Upper lobe of left lung (tissue), 6 donors: Measurements from ENCODE around the gene REG1B. TPM values are rescaled to one million over a fixed set of nuclear protein-coding genes. Genes with fewer than 3 reads are reported as not detected.

Experiments used
- ATAC-seq, 2 donors: fragments of 200-7000 bp; cut with Tn5 transposase; one replicate each; pipeline ENCODE4 v1.9.1; 2022; ENCODE audit warnings: mild to moderate bottlenecking in 2 of 2, moderate library complexity in 2 of 2; ENCODE audit not compliant: low FRiP score in 2 of 2
- DNase-seq, 2 donors: peaks; one replicate each; pipeline ENCODE4 v3.0.0-alpha.2; 2019 to 2020
- H3K27ac ChIP-seq, 4 donors: fragments of 200-600 bp; sonication (generic); one replicate each; pipeline ENCODE4 v1.5.1; 2016 to 2019
- H3K27me3 ChIP-seq, 4 donors: fragments of 200-600 bp; sonication (generic); one replicate each; pipeline ENCODE4 v1.5.1; 2017 to 2019
- H3K36me3 ChIP-seq, 4 donors: fragments of 200-600 bp; sonication (generic); one replicate each; pipeline ENCODE4 v1.5.1; 2016 to 2019
- H3K4me1 ChIP-seq, 4 donors: fragments of 200-600 bp; sonication (generic); one replicate each; pipeline ENCODE4 v1.5.1; 2018 to 2019
- H3K4me3 ChIP-seq, 4 donors: fragments of 200-600 bp; sonication (generic); one replicate each; pipeline ENCODE4 v1.5.1; 2017 to 2019; ENCODE audit warnings: mild to moderate bottlenecking in 2 of 4, moderate library complexity in 1 of 4
- H3K9me3 ChIP-seq, 4 donors: fragments of 200-600 bp; sonication (generic); one replicate each; pipeline ENCODE4 v1.5.1; 2018 to 2019
- CTCF ChIP-seq, 6 experiments: fragments of 450-650 bp in 4 of 6; fragments of 200-600 bp in 2 of 6; sonication (generic) in 2 of 6; IDR thresholded peaks; one replicate each; pipeline ENCODE4 v1.5.1; 2016 to 2019; ENCODE audit warnings: antibody characterized with exemption in 6 of 6
- EP300 ChIP-seq, 4 donors: sonication (generic); formaldehyde crosslinking; IDR thresholded peaks; one replicate each; pipeline ENCODE4 v1.5.1; 2017; ENCODE audit warnings: antibody characterized with exemption in 4 of 4, control low read depth in 2 of 4
- POLR2A ChIP-seq, 4 donors: fragments of 450-650 bp; IDR thresholded peaks; one replicate each; pipeline ENCODE4 v1.5.1; 2016 to 2017; ENCODE audit warnings: antibody characterized with exemption in 4 of 4, mild to moderate bottlenecking in 2 of 4
- POLR2AphosphoS5 ChIP-seq, 2 donors: sonication (generic); formaldehyde crosslinking; IDR thresholded peaks; one replicate each; pipeline ENCODE4 v1.5.1; 2017; ENCODE audit warnings: antibody characterized with exemption in 2 of 2
- WGBS, 2 donors: methylation state at CpG; one replicate each; pipeline ENCODE4 v1.1.5; 2017 to 2018; 5-methylcytosine and 5-hydroxymethylcytosine counted together
- total RNA-seq, 6 donors: library from RNA; depleted of rRNA in 4 of 6; stranded (reverse); fragments of >200 nt in 4 of 6; gene quantifications; one replicate each; pipeline versions ENCODE4 v1.1.0 to v1.2.1, GENCODE V29; 2016 to 2021
- donor health status: DM: no; HTN: no; CAD: no; lungs with moderate emphysema.
- donor health status: DM: no; HTN: yes; CAD: no; lungs with severe emphysema.

REG1B gene
- total RNA-seq, 6 donors from 2014 or later, result 1.5 to 5.2 TPM; not detected in 4

GRCh38 chr2:79099140-79099686, 11.4 kb upstream of the REG1B start:
- H3K4me3 ChIP-seq, result no peak overlapping the region
- DNase-seq (no peak), ATAC-seq (no peak)

GRCh38 chr2:79097843-79098242, 10.1 kb upstream of the REG1B start:
- no peaks in the 10 kb centered on the region for H3K9me3 ChIP-seq
- H3K4me1 ChIP-seq, result no peaks in the 10 kb centered on the region
- H3K27me3 ChIP-seq, result no peaks in the 10 kb centered on the region
- no peak for TF ChIP-seq CTCF (IDR thresholded peaks at IDR 0.05)
- no peak for TF ChIP-seq POLR2A (IDR thresholded peaks at IDR 0.05)
- no peak for TF ChIP-seq POLR2AphosphoS5 (IDR thresholded peaks at IDR 0.05)
- TF ChIP-seq EP300 (IDR thresholded peaks at IDR 0.05), result no peak
- DNase-seq (no peak), ATAC-seq (no peak)
- H3K36me3 ChIP-seq, result no peaks in the 10 kb centered on the region
- H3K4me3 ChIP-seq, result no peak overlapping the region
- 89 to 91% methylated on average over 6 of the region's 6 CpGs for WGBS, 2 donors
- no peak overlapping the region for H3K27ac ChIP-seq

More at GRCh38 chr2:79099140-79099686, 11.4 kb upstream of the REG1B start:
- no peak for TF ChIP-seq POLR2A (IDR thresholded peaks at IDR 0.05)
- no peak for TF ChIP-seq CTCF (IDR thresholded peaks at IDR 0.05)
- TF ChIP-seq EP300 (IDR thresholded peaks at IDR 0.05), result no peak
- TF ChIP-seq POLR2AphosphoS5 (IDR thresholded peaks at IDR 0.05), result no peak
- no peaks in the 10 kb centered on the region for H3K36me3 ChIP-seq
- WGBS, 2 donors, result 61% methylated on average over 6 to 7 of the region's 7 CpGs
- no peak overlapping the region for H3K27ac ChIP-seq
- H3K27me3 ChIP-seq, result no peaks in the 10 kb centered on the region
- H3K4me1 ChIP-seq, result no peaks in the 10 kb centered on the region
- no peaks in the 10 kb centered on the region for H3K9me3 ChIP-seq

- Histone ChIP-seq H3K27ac (no peak overlapping the region), H3K4me1 (no peaks in the 10 kb centered on the region), H3K4me3 (no peak overlapping the region), H3K9me3 (no peaks in the 10 kb centered on the region), H3K27me3 (no peaks in the 10 kb centered on the region), H3K36me3 (no peaks in the 10 kb centered on the region)
- ATAC-seq (no peak), DNase-seq (no peak)
- no peak for TF ChIP-seq POLR2A (IDR thresholded peaks at IDR 0.05)
- TF ChIP-seq POLR2AphosphoS5 (IDR thresholded peaks at IDR 0.05), result no peak
- no peak for TF ChIP-seq EP300 (IDR thresholded peaks at IDR 0.05)
- no peak for TF ChIP-seq CTCF (IDR thresholded peaks at IDR 0.05)
- WGBS, 2 donors, result 84 to 94% methylated on average over 4 of the region's 4 CpGs
Measured at GRCh38 chr2:79090693-79091092, 2.9 kb upstream of the REG1B start.

GRCh38 chr2:79086255-79086654, 1.5 kb downstream of the REG1B start:
- ATAC-seq, result no peak
- TF ChIP-seq POLR2AphosphoS5 (IDR thresholded peaks at IDR 0.05) (no peak), POLR2A (IDR thresholded peaks at IDR 0.05) (no peak), EP300 (IDR thresholded peaks at IDR 0.05) (no peak), CTCF (IDR thresholded peaks at IDR 0.05) (no peak)
- Histone ChIP-seq H3K27me3 (no peaks in the 10 kb centered on the region), H3K36me3 (no peaks in the 10 kb centered on the region), H3K9me3 (no peaks in the 10 kb centered on the region), H3K4me3 (no peak overlapping the region), H3K4me1 (no peaks in the 10 kb centered on the region), H3K27ac (no peak overlapping the region)
- no peak for DNase-seq
- 49 to 54% methylated on average over 4 of the region's 4 CpGs for WGBS, 2 donors

- Histone ChIP-seq H3K36me3 (no peaks in the 10 kb centered on the region), H3K4me3 (no peak overlapping the region), H3K4me1 (no peaks in the 10 kb centered on the region), H3K9me3 (no peaks in the 10 kb centered on the region), H3K27ac (no peak overlapping the region), H3K27me3 (no peaks in the 10 kb centered on the region)
- TF ChIP-seq CTCF (IDR thresholded peaks at IDR 0.05), result no peak
- TF ChIP-seq EP300 (IDR thresholded peaks at IDR 0.05), result no peak
- TF ChIP-seq POLR2AphosphoS5 (IDR thresholded peaks at IDR 0.05), result no peak
- TF ChIP-seq POLR2A (IDR thresholded peaks at IDR 0.05), result no peak
- DNase-seq (no peak), ATAC-seq (no peak)
- 80 to 90% methylated on average over 3 of the region's 3 CpGs for WGBS, 2 donors
Measured at GRCh38 chr2:79085382-79085781, 2.4 kb downstream of the REG1B start.
